Activated CD8-positive, alpha-beta memory T cell treated with anti-CD3 and anti-CD28 coated beads for 48 hours (primary cell): ENCODE results near the gene BAIAP2.

Source experiments
- DNase-seq, 3 experiments: peaks; one replicate each; pipeline ENCODE4 v3.0.0-alpha.2; 2020; ENCODE audit warnings: low read depth in 2 of 3, low spot score in 2 of 3

Gene BAIAP2

DNA sequence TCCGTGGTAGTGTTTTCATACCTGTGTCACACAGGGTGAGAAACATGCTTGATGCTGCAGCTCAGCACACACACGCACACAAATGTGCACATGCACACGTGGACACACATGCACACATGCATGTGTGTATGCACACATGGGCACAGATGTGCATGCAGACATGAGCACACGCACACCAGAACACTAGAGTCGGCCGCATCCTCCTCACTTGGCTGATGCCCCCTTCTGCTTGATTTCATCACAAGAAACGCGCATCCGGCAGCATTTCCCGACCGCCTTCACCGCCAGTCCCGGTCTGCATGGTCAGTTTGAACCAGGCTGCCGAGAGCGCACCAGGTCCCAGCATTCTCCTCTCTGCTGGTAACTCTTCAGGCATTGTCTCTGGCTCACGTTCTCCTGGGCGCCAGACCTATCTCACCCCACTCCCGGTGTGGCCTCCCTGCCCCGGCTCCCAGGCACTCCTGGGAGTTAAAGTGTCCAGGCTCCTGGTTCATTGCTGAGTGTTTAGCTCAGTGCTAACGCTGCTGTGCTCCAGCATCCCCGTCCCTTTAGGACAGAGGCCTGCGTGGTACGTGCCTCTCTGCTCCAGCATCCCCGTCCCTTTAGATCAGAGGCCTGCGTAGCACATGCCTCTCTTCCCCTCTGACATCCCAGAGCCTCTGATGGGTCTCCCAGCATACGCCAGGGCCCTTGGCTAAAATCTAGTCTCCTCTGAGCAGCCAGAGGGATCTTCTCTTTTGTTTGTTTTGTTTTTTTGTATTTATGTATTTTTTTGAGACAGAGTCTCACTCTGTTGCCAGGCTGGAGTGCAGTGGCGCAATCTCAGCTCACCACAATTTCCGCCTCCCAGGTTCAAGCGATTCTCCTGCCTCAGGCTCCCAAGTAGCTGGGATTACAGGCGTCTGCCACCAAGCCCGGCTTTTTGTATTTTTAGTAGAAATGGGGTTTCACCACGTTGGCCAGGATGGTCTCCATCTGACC is 16.0 kb downstream of the BAIAP2 start:
- no peak for DNase-seq

GRCh38 chr17:81052199-81052997 is 17.4 kb downstream of the BAIAP2 start:
- no peak for DNase-seq

DNA sequence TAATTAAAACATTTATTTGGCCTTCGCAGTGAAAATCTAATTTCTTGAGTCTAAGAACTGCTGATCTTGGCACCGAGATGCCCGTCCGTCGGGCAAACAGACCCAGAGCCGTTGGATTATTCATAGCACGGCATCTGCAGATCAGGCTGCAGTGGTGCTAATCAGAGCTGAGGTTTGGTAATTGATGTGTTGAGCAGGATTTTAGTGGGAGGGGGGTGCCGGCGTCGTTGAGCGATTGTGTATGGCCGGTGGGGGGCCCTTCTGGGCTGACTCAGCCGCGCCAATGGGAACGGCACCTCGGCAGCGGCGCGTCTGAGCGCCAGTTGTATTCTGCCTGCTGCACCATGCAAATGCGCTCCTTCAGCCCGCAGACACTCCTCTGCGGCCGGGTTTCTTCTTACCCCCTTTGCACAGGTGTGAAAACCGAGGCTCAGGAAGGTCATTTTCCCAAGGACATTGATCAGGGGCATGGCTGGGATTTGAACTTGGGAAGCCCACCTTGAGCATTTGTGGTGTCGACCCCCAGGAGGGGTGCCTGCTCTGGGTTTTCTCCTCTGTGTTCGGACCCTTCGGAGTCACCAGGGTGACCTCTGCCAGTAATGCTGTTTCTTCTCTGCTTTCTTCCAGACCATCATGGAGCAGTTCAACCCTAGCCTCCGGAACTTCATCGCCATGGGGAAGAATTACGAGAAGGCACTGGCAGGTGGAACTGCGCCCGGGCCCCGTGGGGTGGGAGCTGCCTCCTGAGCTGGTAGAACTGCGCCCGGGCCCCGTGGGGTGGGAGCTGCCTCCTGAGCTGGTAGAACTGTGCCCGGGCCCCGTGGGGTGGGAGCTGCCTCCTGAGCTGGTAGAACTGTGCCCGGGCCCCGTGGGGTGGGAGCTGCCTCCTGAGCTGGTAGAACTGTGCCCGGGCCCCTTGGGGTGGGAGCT is 18.4 kb downstream of the BAIAP2 start:
- DNase-seq, result no peak

- no peak for DNase-seq
These were observed 19.4 kb downstream of the BAIAP2 start for GRCh38 chr17:81054308-81054707.

DNA sequence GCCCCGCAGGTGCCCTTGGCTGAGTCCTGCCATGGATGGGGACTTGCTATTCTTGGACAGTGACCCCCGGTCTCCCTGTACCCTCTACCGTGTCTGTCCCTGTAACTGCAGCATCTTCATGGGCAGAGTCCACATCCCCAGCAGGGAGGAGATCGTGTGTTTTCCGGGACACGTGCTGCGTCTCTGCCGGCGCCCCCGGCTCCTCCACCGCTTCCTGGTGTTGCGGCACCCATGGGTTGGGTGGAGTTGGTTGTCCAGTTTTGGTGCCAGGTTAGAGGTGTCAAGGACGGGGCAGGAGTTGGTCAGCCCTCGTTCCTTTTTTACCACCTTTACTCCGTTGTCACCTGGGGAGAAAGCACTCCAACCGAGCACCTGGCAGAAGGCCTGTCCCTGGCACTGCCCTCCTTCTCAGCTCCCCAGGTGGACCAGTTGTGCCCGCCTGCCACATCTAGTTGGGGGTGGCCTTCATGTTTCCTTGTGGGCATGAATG is 20.0 kb downstream of the BAIAP2 start:
- no peak for DNase-seq

DNA sequence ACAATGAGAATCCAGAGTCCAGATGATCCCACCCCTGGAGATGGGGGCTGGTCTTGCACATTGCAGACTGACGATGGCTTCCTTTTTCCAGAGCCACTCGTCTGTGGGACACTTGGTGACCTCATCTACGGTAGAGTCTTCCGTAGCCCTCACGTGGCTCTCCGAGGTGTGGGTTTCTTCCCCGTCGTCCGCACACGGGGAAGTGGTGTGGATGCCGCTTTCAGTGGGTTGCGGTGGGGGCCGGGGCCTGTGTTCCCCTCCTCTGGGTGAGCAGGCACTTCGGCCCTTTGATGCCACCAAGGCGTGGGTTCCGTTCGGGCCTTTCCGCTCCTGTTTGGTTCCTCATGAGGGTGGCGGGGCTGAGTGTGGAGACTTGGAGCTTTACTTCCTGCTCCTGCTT is 21.4 kb downstream of the BAIAP2 start:
- DNase-seq, result no peak

- no peak for DNase-seq
These were observed 22.3 kb downstream of the BAIAP2 start for GRCh38 chr17:81057079-81057730.

DNA sequence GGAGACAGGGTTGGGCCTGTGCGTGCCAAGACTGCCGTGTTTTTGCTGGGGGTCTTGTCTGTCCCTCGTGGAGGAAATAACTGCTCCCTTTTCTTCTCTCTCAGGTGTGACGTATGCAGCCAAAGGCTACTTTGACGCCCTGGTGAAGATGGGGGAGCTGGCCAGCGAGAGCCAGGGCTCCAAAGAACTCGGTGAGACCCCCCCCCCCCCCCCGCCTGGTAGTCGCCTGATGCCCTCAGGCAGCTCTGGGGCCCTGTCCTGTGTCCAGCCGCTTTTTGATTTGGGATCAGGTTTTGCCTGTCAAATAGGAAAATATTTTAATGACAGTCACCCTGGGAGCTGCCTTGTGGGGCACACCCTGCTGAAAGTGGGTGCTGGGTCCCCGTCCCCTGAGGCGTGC is 22.8 kb downstream of the BAIAP2 start:
- no peak for DNase-seq

GRCh38 chr17:81058263-81058871 is 23.4 kb downstream of the BAIAP2 start:
- DNase-seq, result no peak

GRCh38 chr17:81059026-81059425 is 24.1 kb downstream of the BAIAP2 start:
- DNase-seq, result no peak

DNA sequence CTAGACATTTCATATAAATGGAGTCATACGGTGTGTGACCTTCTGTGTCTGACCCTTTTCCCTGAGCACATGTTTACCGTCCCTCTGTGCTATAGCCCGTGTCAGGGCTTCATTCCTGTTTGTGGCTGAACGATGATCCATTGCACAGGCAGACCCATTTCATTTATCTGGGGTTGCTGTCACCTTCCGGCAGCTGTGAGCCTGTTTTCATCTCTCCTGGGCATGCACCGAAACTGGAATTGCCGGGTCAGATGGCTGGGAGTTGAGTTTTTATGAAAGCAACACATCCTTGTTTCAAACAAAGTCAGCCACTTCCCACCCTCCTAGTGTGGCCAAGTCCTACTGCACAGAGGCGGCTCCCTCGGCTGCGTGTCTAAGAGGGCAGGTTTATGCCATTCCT is 25.5 kb downstream of the BAIAP2 start:
- no peak for DNase-seq

- no peak for DNase-seq
These were observed 26.2 kb downstream of the BAIAP2 start for GRCh38 chr17:81061027-81061735.

DNA sequence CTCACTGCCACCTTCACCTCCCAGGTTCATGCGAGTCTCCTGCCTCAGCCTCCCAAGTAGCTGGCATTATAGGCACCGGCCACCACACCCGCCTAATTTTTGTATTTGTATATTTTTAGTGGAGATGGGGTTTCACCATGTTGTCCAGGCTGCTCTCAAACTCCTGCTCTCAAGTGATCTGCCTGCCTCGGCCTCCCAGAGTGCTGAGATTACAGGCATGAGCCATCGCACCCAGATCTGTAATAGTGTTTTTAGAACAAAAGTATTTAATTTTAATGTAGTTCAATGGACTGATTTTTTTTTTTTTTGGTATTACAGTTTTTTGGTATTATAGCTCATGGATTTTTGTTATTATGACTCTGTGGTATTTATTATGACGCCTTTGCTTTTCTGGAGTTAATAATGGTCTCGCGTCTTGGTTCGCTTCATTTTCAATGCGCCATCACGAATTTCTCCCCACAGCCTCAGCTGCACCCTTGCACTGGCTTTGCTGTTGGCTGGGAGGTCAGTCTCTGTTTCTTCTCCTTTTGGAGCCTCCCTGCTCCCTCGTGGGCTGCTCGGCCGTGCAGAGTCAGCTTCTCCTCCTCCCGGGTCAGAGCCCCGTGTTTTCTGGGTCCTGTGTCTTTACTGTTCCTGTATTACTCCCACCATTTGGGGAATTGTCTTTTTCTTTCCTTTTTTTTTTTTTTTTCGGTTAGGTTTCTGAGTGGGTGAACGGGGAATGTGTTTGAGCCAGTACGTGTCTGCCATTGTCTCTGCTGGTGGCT is 27.2 kb downstream of the BAIAP2 start:
- no peak for DNase-seq

DNA sequence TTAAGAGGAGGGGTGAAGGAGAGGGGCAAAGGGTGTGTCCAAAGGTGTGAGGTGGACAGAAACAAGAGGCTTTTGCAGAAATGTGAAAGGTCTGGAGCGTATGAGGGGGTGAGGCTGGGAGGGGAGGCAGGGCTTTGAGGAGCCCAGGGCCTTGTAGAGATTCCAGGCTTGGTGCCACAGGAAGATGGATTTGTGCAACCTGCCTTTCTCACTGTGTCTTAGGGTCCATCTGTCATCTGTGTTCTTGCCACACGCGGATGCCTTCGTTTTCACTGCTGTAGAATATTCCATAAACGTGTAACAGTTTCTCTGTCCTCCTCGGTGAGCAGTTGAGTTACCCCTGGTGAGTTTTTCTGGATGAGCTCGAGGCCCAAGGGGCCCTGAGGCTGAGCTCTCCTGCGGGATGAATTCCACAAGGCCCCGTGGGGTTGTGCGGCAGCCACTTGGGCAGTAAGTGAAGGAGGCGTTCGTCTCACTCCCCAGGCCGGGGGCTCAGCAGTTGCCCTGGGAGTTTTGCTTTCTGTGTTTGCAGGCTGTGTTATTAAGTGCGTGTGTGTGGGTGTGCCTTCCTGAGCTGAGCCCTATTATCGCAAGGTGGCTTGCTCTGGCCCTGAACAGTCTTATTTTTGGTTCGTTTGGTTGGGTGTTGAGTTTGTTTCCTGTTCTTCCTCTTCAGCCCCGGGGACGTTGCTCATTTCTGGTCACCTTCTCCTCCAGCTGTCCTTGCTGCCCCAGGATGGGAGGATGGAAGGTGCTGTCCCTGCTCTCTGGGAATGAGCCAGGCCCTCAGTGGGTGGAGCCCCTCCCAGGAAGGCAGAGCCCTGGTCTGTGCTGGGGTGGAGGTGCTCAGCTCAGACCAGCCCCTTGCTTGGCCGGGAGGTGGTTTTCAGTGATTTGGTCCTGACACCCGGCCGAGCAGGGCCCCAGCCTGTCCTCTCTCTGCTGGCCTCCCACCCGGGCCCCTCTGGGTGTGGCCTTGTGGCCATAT is 28.4 kb downstream of the BAIAP2 start:
- DNase-seq, result no peak

GRCh38 chr17:81064678-81065475 is 29.9 kb downstream of the BAIAP2 start:
- DNase-seq, result no peak

DNA sequence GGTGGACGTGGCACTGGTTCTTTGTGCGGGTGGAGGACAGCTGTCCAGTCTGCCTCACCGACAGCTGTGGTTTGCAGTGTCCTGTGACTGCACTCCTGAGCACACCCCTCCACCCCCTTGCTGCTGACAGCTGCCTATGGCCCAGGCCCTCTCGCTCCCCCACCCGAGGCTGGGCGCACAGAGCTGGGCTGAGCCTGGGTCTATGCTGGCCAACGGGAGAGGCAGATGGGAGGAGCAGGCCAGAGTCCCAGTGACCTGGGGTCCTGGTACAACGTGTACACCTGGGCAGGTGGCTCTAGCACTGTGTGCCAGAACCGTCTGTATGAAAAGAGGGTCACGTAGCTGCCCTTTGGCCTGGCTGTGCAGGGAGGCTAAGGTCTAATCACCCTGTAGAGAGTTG is 30.5 kb downstream of the BAIAP2 start:
- DNase-seq, result no peak

GRCh38 chr17:81066072-81066471 is 31.1 kb downstream of the BAIAP2 start:
- DNase-seq, result no peak
